Glutamatergic neuron (in vitro differentiated cells): Measurements from ENCODE around the gene OR2V2. TPM values are rescaled to one million over a fixed set of nuclear protein-coding genes. Genes with fewer than 3 reads are reported as not detected.
"Not testable (repeated sequence)": the region's sequence is repeated elsewhere in the genome, so short reads cannot be mapped to it uniquely, and the experiment has no call there.

Experiments used
- DNase-seq: peaks from one replicate; pipeline ENCODE4 v3.0.0; 2022
- H3K27ac Mint-ChIP-seq: one replicate; pipeline ENCODE4 v1.8.0; 2020; ENCODE audit warnings: mild to moderate bottlenecking, mixed read lengths, inconsistent platforms; ENCODE audit not compliant: unreplicated experiment
- H3K27me3 Mint-ChIP-seq: one replicate; pipeline ENCODE4 v1.8.0; 2020; ENCODE audit warnings: mild to moderate bottlenecking, moderate library complexity, mixed read lengths, inconsistent platforms; ENCODE audit not compliant: unreplicated experiment
- H3K36me3 Mint-ChIP-seq: one replicate; pipeline ENCODE4 v1.8.0; 2020; ENCODE audit warnings: mild to moderate bottlenecking, mixed read lengths, inconsistent platforms; ENCODE audit not compliant: unreplicated experiment
- H3K4me1 Mint-ChIP-seq: one replicate; pipeline ENCODE4 v1.8.0; 2020; ENCODE audit warnings: mild to moderate bottlenecking, low read depth, mixed read lengths, inconsistent platforms; ENCODE audit not compliant: unreplicated experiment
- H3K4me3 Mint-ChIP-seq: one replicate; pipeline ENCODE4 v1.8.0; 2020; ENCODE audit warnings: mild to moderate bottlenecking, mixed read lengths, inconsistent platforms; ENCODE audit not compliant: unreplicated experiment
- H3K9me3 Mint-ChIP-seq: one replicate; pipeline ENCODE4 v1.8.0; 2020; ENCODE audit warnings: mild to moderate bottlenecking, moderate library complexity, mixed read lengths, inconsistent platforms; ENCODE audit not compliant: unreplicated experiment
- total RNA-seq: library from RNA; stranded (reverse); fragmentation: NEBNext Ultra II Directional; extraction: Animal tissue kit (Norgen Biotek cat#: 25700); gene quantifications from one replicate; pipeline ENCODE4 v1.2.1, GENCODE V29; 2021; ENCODE audit not compliant: unreplicated experiment
- TF ChIP-seq, protein P1 (sequence below): fragments of 200-600 bp; sonication (generic); IDR thresholded peaks from one replicate; pipeline ENCODE4 v1.5.0; 2021; ENCODE audit not compliant: partially characterized antibody, unreplicated experiment

The OR2V2 gene
- total RNA-seq, 1 donor from 2014 or later, result not detected

DNA sequence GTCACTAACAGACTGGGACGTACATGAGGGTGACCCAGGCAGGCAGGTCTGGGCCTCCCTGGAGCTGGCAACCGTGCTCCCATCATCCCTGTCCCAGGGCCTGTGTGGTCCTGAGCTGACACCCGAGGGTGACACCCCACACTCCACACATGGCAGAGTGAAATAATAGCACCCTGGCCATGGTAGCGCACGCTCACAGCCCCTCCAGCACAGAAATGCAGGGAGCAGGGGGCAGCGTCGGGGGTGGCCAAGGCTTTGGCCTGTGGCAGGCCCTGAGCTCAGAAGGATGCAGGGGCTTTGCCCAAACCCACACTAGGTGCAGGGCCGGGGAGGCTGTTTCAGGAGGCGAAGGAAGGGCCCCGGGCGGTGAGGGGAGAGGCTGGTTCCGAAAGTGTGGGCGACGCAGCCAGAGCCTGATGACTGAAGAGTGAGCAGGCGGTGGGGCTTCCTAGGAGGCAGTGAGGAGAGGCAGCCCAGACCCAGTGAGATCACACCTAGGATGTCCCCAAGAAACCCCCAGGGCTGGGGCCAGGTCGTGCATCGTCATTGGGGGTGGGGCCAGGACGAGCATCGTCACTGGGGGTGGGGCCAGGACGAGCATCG lies 12.9 kb downstream of the OR2V2 start:
- peaks cover 6% of the 10 kb centered on the region for H3K4me1 Mint-ChIP-seq
- H3K36me3 Mint-ChIP-seq, result no peaks in the 10 kb centered on the region
- TF ChIP-seq, protein P1, sequence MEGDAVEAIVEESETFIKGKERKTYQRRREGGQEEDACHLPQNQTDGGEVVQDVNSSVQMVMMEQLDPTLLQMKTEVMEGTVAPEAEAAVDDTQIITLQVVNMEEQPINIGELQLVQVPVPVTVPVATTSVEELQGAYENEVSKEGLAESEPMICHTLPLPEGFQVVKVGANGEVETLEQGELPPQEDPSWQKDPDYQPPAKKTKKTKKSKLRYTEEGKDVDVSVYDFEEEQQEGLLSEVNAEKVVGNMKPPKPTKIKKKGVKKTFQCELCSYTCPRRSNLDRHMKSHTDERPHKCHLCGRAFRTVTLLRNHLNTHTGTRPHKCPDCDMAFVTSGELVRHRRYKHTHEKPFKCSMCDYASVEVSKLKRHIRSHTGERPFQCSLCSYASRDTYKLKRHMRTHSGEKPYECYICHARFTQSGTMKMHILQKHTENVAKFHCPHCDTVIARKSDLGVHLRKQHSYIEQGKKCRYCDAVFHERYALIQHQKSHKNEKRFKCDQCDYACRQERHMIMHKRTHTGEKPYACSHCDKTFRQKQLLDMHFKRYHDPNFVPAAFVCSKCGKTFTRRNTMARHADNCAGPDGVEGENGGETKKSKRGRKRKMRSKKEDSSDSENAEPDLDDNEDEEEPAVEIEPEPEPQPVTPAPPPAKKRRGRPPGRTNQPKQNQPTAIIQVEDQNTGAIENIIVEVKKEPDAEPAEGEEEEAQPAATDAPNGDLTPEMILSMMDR, result no peak
- H3K9me3 Mint-ChIP-seq, result peaks cover 13% of the 10 kb centered on the region
- H3K27me3 Mint-ChIP-seq, result peaks cover 14% of the 10 kb centered on the region
- H3K27ac Mint-ChIP-seq, result peak overlapping the region; percentile 73
- DNase-seq, result peak; percentile 78
- peak overlapping the region; percentile 67 for H3K4me3 Mint-ChIP-seq

DNA sequence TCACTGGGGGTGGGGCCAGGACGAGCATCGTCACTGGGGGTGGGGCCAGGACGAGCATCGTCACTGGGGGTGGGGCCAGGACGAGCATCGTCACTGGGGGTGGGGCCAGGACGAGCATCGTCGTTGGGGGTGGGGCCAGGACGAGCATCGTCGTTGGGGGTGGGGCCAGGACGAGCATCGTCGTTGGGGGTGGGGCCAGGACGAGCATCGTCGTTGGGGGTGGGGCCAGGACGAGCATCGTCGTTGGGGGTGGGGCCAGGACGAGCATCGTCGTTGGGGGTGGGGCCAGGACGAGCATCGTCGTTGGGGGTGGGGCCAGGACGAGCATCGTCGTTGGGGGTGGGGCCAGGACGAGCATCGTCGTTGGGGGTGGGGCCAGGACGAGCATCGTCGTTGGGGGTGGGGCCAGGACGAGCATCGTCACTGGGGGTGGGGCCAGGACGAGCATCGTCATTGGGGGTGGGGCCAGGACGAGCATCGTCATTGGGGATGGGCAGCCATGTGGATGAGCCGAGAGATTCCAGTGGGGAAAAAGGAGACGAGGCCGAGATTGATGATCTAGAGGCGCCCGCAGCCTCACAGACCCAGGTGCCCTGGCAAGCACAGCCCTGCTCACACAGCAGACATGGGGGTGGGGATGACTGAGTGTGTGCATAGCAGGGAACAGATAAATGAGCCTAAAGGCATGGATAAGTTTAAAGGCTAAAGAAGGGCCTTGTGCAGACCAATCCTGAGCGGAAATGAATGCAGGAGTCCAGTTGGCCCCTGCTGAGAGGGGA lies 13.6 kb downstream of the OR2V2 start:
- H3K27ac Mint-ChIP-seq, result peak overlapping the region; percentile 84
- DNase-seq, result peak; percentile 60
- H3K36me3 Mint-ChIP-seq, H3K4me1 Mint-ChIP-seq: not testable (repeated sequence)
- H3K27me3 Mint-ChIP-seq, result peaks cover 17% of the 10 kb centered on the region
- H3K9me3 Mint-ChIP-seq, result peaks cover 11% of the 10 kb centered on the region
- peak overlapping the region; percentile 72 for H3K4me3 Mint-ChIP-seq

DNA sequence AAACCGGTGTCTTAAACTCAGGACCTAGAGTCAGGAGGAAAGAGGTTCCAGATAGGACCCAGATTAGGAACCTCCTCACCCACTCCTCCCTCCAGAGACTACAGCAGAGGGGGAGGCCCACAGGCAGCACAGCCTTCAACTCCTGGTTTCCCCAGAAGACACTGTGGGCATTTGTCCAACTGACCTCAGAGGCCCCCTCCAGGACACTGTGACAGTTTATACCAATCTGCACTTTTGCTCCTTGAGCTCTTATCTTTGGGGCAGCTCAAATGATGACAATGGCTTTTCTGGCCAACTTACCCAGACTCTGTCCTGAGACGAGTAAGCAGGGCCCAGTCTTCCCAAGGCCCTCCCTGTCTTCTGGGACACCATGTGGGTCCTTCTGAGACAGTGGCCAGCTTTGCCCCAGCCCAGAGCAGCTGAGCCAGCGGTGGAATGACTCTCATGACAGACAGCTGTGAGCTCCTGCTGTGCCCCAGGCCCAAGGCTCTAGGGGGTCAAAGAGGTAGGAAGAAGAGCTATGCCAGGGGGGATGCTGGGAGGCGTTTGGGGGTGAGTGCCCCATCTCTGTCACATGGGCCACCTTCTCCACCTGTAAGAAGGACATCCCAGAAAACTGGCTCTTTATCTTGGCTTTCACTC lies 14.3 kb downstream of the OR2V2 start:
- peaks cover 11% of the 10 kb centered on the region for H3K9me3 Mint-ChIP-seq
- no peaks in the 10 kb centered on the region for H3K36me3 Mint-ChIP-seq
- peaks cover 17% of the 10 kb centered on the region for H3K27me3 Mint-ChIP-seq
- DNase-seq, result no peak
- peak overlapping the region; percentile 72 for H3K4me3 Mint-ChIP-seq
- TF ChIP-seq, protein P1, result no peak
- no peak overlapping the region for H3K27ac Mint-ChIP-seq
- H3K4me1 Mint-ChIP-seq, result peaks cover 6% of the 10 kb centered on the region

DNA sequence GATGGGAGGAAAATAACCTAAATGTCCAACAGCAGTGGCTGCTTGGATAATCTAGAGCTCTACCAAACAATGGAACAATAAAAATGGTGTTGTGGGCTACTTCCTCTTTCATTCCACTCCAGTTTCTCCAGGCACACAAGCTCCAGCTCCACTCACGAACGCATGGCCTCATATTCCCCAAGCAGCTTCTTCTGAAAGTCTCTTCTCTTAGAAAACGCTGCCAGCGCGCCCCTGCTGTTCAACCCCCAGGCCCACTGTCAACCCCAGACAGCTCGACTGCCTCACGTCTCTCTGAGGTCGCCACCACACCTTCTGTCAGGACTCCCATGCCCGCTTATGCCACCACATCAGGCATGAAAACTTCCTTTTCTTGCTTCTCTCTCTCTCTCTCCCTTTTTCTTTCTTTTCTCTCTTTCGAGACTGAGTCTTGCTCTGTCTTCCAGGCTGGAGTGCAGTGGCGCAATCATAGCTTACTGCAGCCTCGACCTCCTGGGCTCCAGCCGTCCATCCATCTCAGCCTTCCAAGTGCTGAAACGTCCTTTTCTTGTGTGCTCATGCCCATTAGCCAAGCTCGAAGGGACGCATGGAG lies 16.2 kb downstream of the OR2V2 start:
- no peak for DNase-seq
- H3K27me3 Mint-ChIP-seq, result peaks cover 19% of the 10 kb centered on the region
- no peaks in the 10 kb centered on the region for H3K36me3 Mint-ChIP-seq
- peaks cover 11% of the 10 kb centered on the region for H3K9me3 Mint-ChIP-seq
- H3K4me3 Mint-ChIP-seq, result peak overlapping the region; percentile 90
- H3K4me1 Mint-ChIP-seq, result peaks cover 8% of the 10 kb centered on the region
- TF ChIP-seq, protein P1, result no peak
- H3K27ac Mint-ChIP-seq, result peak overlapping the region; percentile 87

DNA sequence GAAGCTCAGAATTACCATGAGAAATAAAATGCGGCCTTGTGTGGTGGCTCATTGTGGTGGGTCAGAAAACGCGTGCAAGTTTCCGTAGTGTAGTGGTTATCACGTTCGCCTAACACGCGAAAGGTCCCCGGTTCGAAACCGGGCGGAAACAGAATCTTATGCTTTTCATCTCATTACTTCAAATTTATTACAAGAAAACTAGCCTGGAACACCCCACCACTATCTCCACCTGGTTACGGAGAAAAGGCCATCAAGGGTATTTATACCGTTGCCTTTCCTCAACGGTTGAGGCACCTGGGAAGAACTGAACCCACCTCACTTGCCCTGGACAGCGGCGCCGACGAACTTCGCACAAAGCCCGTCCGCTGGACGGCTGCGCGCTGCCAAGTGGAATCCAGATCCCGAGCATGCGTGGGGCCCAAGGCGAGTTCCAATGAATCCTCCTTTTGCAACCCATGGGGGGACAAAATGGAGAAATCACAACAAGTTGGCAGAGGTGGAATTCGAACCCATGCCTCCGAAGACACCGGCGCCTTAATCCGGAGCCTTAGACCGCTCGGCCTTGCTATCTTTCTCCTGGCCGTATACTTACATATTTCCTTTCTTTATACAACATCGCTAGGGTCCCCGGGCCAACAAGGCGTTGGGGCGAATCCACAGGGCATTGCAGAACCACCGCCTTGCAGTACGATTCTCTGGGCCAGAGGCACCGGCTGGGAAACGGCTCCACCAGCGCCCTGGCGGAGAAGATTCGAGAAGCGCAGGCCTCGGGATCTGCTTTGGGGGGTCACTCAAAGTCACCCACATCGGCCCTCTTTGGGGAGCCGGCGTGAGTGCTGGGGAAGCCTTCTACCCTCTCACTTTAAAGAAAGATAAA lies 16.9 kb downstream of the OR2V2 start:
- Mint-ChIP-seq H3K27me3 (peaks cover 18% of the 10 kb centered on the region), H3K9me3 (peaks cover 13% of the 10 kb centered on the region), H3K27ac (peak overlapping the region; percentile 87), H3K4me1 (peaks cover 8% of the 10 kb centered on the region), H3K4me3 (peak overlapping the region; percentile 90), H3K36me3 (no peaks in the 10 kb centered on the region)
- no peak for DNase-seq
- TF ChIP-seq, protein P1, result no peak
